HCT116 (cell line): ENCODE data around the gene PSMG1. TPM values are rescaled to one million over a fixed set of nuclear protein-coding genes. Genes with fewer than 3 reads are reported as not detected.

Experiments
- ATAC-seq: fragments of 200-7000 bp; cut with Tn5 transposase; 2 replicates; pipeline ENCODE4 v1.9.1; 2020; ENCODE audit warnings: mild to moderate bottlenecking, moderate library complexity
- BruUV-seq: library from RNA; stranded (reverse); fragments of 400-500 nt; replicated peaks from 2 replicates; lab custom pipeline; 2021; lab: Mats Ljungman, UMichigan
- CTCF ChIA-PET: fragments of 300-600 bp; sonication (Branson Sonifier 250); formaldehyde crosslinking; loops from one replicate; lab custom pipeline; 2021; ENCODE audit warnings: antibody characterized with exemption; lab: Charles Lee
- POLR2A ChIA-PET: fragments of 300-600, 350-600 bp; sonication (Branson Sonifier 250); formaldehyde crosslinking; loops from one replicate; lab custom pipeline; 2021; ENCODE audit warnings: antibody characterized with exemption; lab: Charles Lee
- RAD21 ChIA-PET, 2 experiments: fragments of 300-600 bp; sonication (Branson Sonifier 250); formaldehyde crosslinking; loops; one replicate each; lab custom pipeline; 2023; ENCODE audit warnings: low total read pairs in 2 of 2; ENCODE audit not compliant: uncharacterized antibody in 2 of 2, unreplicated experiment in 2 of 2, low non-redundant PET in 1 of 2; lab: Charles Lee
- DNase-seq: peaks from one replicate; pipeline ENCODE4 v3.0.0-alpha.2; 2010; ENCODE audit warnings: low read depth, low spot score
- H2AFZ ChIP-seq: fragments of 200-600 bp; shearing (Covaris generic), sonication (generic); 2 replicates; pipeline ENCODE4 v1.6.1; 2017; ENCODE audit warnings: low read depth, mixed run types, mixed read lengths, antibody characterized with exemption, low read length; ENCODE audit not compliant: poor library complexity, severe bottlenecking
- H3K27ac ChIP-seq: 2 replicates; pipeline ENCODE4 v1.5.1; 2012; ENCODE audit warnings: low read depth, low read length
- H3K27me3 ChIP-seq: fragments of 200-600 bp; sonication (generic); 2 replicates; pipeline ENCODE4 v1.6.1; 2016; ENCODE audit warnings: mixed run types, low read length, mixed read lengths; ENCODE audit not compliant: insufficient read depth
- H3K36me3 ChIP-seq, 2 experiments: fragments of 200-500 bp in 1 of 2; fragments of 200-600 bp in 1 of 2; sonication (Bioruptor generic) in 1 of 2; sonication (generic) in 1 of 2; 2 replicates each; pipeline versions ENCODE4 v1.5.1 to v1.6.1; 2014 to 2016; ENCODE audit warnings: low read length in 2 of 2, inconsistent platforms in 1 of 2, mixed read lengths in 1 of 2, mixed run types in 1 of 2; ENCODE audit not compliant: insufficient read depth in 2 of 2, control insufficient read depth in 1 of 2
- H3K4me1 ChIP-seq, 2 experiments: fragments of 200-600 bp in 1 of 2; sonication (generic) in 1 of 2; 2 replicates each; pipeline versions ENCODE4 v1.5.1 to v1.6.1; 2012 to 2017; ENCODE audit warnings: low read length in 2 of 2, inconsistent platforms in 1 of 2, mild to moderate bottlenecking in 1 of 2, mixed read lengths in 1 of 2, mixed run types in 1 of 2, moderate library complexity in 1 of 2; ENCODE audit not compliant: insufficient read depth in 2 of 2, control insufficient read depth in 1 of 2
- H3K4me2 ChIP-seq: fragments of 200-600 bp; sonication (generic); 2 replicates; pipeline ENCODE4 v1.6.1; 2017; ENCODE audit warnings: mixed run types, low read length, mixed read lengths
- H3K4me3 ChIP-seq, 2 experiments: fragments of 200-600 bp in 1 of 2; sonication (generic) in 1 of 2; replicated peaks in 1 of 2; 2 replicates each; pipeline ENCODE4 v1.5.1; 2011 to 2016; ENCODE audit warnings: low read length in 2 of 2, control low read depth in 1 of 2, low read depth in 1 of 2, mild to moderate bottlenecking in 1 of 2, mixed read lengths in 1 of 2, mixed run types in 1 of 2
- H3K79me2 ChIP-seq: fragments of 200-600 bp; sonication (generic); 2 replicates; pipeline ENCODE4 v1.6.1; 2017; ENCODE audit warnings: mild to moderate bottlenecking, mixed run types, low read length, moderate library complexity, mixed read lengths; ENCODE audit not compliant: insufficient read depth
- H3K9ac ChIP-seq: fragments of 200-600 bp; sonication (generic); 2 replicates; pipeline ENCODE4 v1.6.1; 2016; ENCODE audit warnings: low read length, mixed read lengths
- H3K9me2 ChIP-seq: fragments of 200-600 bp; sonication (generic), shearing (Covaris generic); 2 replicates; pipeline ENCODE4 v1.6.1; 2017; ENCODE audit warnings: mixed run types, mild to moderate bottlenecking, moderate library complexity; ENCODE audit not compliant: insufficient read depth
- H3K9me3 ChIP-seq, 2 experiments: fragments of 200-500 bp in 1 of 2; fragments of 200-600 bp in 1 of 2; sonication (Bioruptor generic) in 1 of 2; sonication (generic) in 1 of 2; 2 replicates each; pipeline ENCODE4 v1.6.1; 2014 to 2017; ENCODE audit warnings: low read length in 2 of 2, mixed read lengths in 2 of 2, inconsistent platforms in 1 of 2, low read depth in 1 of 2, mild to moderate bottlenecking in 1 of 2, mixed run types in 1 of 2, moderate library complexity in 1 of 2; ENCODE audit not compliant: control insufficient read depth in 1 of 2, insufficient read depth in 1 of 2
- H4K20me1 ChIP-seq: fragments of 200-600 bp; sonication (generic), shearing (Covaris generic); 2 replicates; pipeline ENCODE4 v1.6.1; 2017; ENCODE audit warnings: mixed run types, mild to moderate bottlenecking, moderate library complexity; ENCODE audit not compliant: insufficient read depth
- CBX3 ChIP-seq: IDR thresholded peaks from 2 replicates; pipeline ENCODE4 v1.6.1; 2012; ENCODE audit warnings: low read depth
- CEBPB ChIP-seq: IDR thresholded peaks from 2 replicates; pipeline ENCODE4 v1.6.1; 2012; ENCODE audit warnings: low read depth
- EGR1 ChIP-seq: IDR thresholded peaks from 2 replicates; pipeline ENCODE4 v1.6.1; 2012; ENCODE audit warnings: low read depth
- ELF1 ChIP-seq: IDR thresholded peaks from 2 replicates; pipeline ENCODE4 v1.6.1; 2012; ENCODE audit warnings: low read depth, borderline replicate concordance
- EZH2 ChIP-seq: fragments of 200-600 bp; sonication (generic); IDR thresholded peaks from 2 replicates; pipeline ENCODE4 v1.6.1; 2017; ENCODE audit warnings: antibody characterized with exemption, mixed run types
- FOSL1 ChIP-seq: IDR thresholded peaks from 2 replicates; pipeline ENCODE4 v1.6.1; 2012; ENCODE audit warnings: low read depth
- JUND ChIP-seq: IDR thresholded peaks from 2 replicates; pipeline ENCODE4 v1.6.1; 2012
- POLR2A ChIP-seq: IDR thresholded peaks from 2 replicates; pipeline ENCODE4 v1.7.0; 2011; ENCODE audit warnings: borderline replicate concordance; ENCODE audit not compliant: insufficient read depth, insufficient read length; ENCODE audit errors: extremely low read depth
- POLR2AphosphoS5 ChIP-seq: IDR thresholded peaks from 2 replicates; pipeline ENCODE4 v1.6.1; 2011; ENCODE audit warnings: mild to moderate bottlenecking, low read depth, low read length, moderate library complexity
- RAD21 ChIP-seq: IDR thresholded peaks from 2 replicates; pipeline ENCODE4 v1.6.1; 2012; ENCODE audit warnings: low read depth, mild to moderate bottlenecking
- SIN3A ChIP-seq: IDR thresholded peaks from 2 replicates; pipeline ENCODE4 v1.6.1; 2012; ENCODE audit warnings: low read depth
- SP1 ChIP-seq: IDR thresholded peaks from 2 replicates; pipeline ENCODE4 v1.6.1; 2012; ENCODE audit warnings: low read depth
- SRF ChIP-seq: IDR thresholded peaks from 2 replicates; pipeline ENCODE4 v1.6.1; 2012; ENCODE audit warnings: low read depth
- TCF7L2 ChIP-seq: IDR thresholded peaks from 2 replicates; pipeline ENCODE4 v1.7.0; 2011; ENCODE audit warnings: borderline replicate concordance, inconsistent platforms; ENCODE audit not compliant: insufficient read depth, insufficient read length; ENCODE audit errors: extremely low read depth
- YY1 ChIP-seq: IDR thresholded peaks from 2 replicates; pipeline ENCODE4 v1.6.1; 2011; ENCODE audit warnings: low read length, low read depth, moderate library complexity, mild to moderate bottlenecking; ENCODE audit not compliant: insufficient replicate concordance; ENCODE audit errors: extremely low read depth
- ZFX ChIP-seq: fragments of 450-650 bp; IDR thresholded peaks from 2 replicates; pipeline ENCODE4 v1.6.1; 2017
- ZNF274 ChIP-seq: fragments of 200-500 bp; sonication (Bioruptor generic); IDR thresholded peaks from 2 replicates; pipeline ENCODE4 v1.6.1; 2014; ENCODE audit warnings: mild to moderate bottlenecking, low read depth, low read length, inconsistent platforms
- intact Hi-C: fragments of 100-400 bp; cut with micrococcal nuclease; formaldehyde crosslinking; loops from 2 replicates; pipeline ENCODE4 v1.10.0; 2022
- total RNA-seq: library from RNA; stranded (reverse); gene quantifications from one replicate; pipeline ENCODE4 v1.2.1, GENCODE V29; 2021; ENCODE audit not compliant: unreplicated experiment
- TF ChIP-seq, protein P1 (sequence below): IDR thresholded peaks from 2 replicates; pipeline ENCODE4 v1.6.1; 2012
- TF ChIP-seq, protein P2 (sequence below), 3 experiments: fragments of 200-600 bp in 1 of 3; sonication (generic) in 1 of 3; IDR thresholded peaks in 2 of 3; conservative IDR thresholded peaks in 1 of 3; 2 replicates each; pipeline ENCODE4 v1.5.1; 2012 to 2017; ENCODE audit warnings: low read depth in 2 of 3, low read length in 2 of 3, antibody characterized with exemption in 1 of 3, borderline replicate concordance in 1 of 3, control low read depth in 1 of 3, mild to moderate bottlenecking in 1 of 3, mixed read lengths in 1 of 3, mixed run types in 1 of 3, moderate library complexity in 1 of 3; ENCODE audit not compliant: insufficient read depth in 1 of 3
- TF ChIP-seq, protein P3 (sequence below): IDR thresholded peaks from 2 replicates; pipeline ENCODE4 v1.6.1; 2012

The PSMG1 gene
- total RNA-seq, 1 experiment from 2014 or later: 83.7 TPM

DNA sequence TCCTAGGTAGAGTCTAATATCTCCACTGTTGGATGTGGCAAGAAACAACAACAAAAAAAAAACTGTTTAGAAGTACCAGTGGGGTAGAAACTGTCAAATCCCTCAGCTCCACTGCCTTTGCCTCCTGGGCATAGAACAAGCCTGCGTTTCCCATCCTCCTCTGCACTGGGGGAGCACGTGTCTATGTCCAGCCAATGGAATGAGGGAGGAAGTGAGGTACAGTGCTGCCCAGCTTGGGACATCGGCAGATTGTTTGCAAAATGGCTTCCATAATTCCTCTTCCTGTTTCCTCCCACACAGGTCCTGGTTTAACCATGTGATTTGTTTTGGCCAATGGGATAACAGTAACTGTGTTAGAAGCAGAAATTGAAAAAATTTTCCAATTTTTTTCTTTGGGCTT, 39.1 kb downstream of the PSMG1 start:
- BruUV-seq: no TSS peak
- TF ChIP-seq SIN3A: no peak
- TF ChIP-seq POLR2AphosphoS5: no peak
- TF ChIP-seq ELF1: no peak
- no peak for TF ChIP-seq EGR1
- TF ChIP-seq, protein P1, sequence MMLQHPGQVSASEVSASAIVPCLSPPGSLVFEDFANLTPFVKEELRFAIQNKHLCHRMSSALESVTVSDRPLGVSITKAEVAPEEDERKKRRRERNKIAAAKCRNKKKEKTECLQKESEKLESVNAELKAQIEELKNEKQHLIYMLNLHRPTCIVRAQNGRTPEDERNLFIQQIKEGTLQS: no peak
- no peak for TF ChIP-seq CEBPB
- no peak for TF ChIP-seq ZFX
- no peak for TF ChIP-seq SRF
- TF ChIP-seq FOSL1: no peak
- TF ChIP-seq CBX3: no peak
- no peak for TF ChIP-seq TCF7L2
- TF ChIP-seq YY1: no peak
- TF ChIP-seq RAD21: no peak
- ChIA-PET POLR2A (no interaction called here), CTCF (no interaction called here), RAD21 (no interaction called here)
- ATAC-seq (peak; percentile 69), DNase-seq (no peak)
- no peaks in the 10 kb centered on the region for H3K9me2 ChIP-seq
- no peaks in the 10 kb centered on the region for H3K27me3 ChIP-seq
- H3K27ac ChIP-seq: no peak overlapping the region
- no peak overlapping the region for H3K9ac ChIP-seq
- no peaks in the 10 kb centered on the region for H3K9me3 ChIP-seq
- no peaks in the 10 kb centered on the region for H4K20me1 ChIP-seq
- no peaks in the 10 kb centered on the region for H3K36me3 ChIP-seq
- no peak overlapping the region for H2AFZ ChIP-seq
- no peak overlapping the region for H3K4me2 ChIP-seq
- no peaks in the 10 kb centered on the region for H3K79me2 ChIP-seq
- intact Hi-C loops: no loop called here
- peaks cover 1% of the 10 kb centered on the region in 2 experiments; a peak in 1 of 4 replicates for H3K4me1 ChIP-seq
- H3K4me3 ChIP-seq: no peak overlapping the region

DNA sequence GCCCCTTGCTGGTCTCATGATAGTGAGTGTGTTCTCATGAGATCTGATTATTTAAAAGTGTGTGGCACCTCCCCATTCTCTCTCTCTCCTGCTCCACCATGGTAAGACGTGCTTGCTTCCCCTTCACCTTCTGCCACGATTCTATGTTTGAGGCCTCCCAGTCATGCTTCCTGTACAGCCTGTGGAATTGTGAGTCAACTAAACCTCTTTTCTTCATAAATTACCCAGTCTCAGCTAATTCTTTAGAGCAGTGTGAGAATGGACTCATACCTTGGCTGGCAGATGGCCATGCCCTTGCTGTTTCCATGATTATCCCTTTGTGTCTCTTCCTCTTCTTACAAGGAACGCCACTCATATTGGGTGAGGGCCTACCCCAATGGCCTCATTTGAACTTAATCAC, 40.3 kb downstream of the PSMG1 start:
- no TSS peak for BruUV-seq
- no peaks in the 10 kb centered on the region for H3K36me3 ChIP-seq
- DNase-seq (no peak), ATAC-seq (no peak)
- TF ChIP-seq, protein P2, sequence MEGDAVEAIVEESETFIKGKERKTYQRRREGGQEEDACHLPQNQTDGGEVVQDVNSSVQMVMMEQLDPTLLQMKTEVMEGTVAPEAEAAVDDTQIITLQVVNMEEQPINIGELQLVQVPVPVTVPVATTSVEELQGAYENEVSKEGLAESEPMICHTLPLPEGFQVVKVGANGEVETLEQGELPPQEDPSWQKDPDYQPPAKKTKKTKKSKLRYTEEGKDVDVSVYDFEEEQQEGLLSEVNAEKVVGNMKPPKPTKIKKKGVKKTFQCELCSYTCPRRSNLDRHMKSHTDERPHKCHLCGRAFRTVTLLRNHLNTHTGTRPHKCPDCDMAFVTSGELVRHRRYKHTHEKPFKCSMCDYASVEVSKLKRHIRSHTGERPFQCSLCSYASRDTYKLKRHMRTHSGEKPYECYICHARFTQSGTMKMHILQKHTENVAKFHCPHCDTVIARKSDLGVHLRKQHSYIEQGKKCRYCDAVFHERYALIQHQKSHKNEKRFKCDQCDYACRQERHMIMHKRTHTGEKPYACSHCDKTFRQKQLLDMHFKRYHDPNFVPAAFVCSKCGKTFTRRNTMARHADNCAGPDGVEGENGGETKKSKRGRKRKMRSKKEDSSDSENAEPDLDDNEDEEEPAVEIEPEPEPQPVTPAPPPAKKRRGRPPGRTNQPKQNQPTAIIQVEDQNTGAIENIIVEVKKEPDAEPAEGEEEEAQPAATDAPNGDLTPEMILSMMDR (IDR thresholded peaks at IDR 0.05 in 2 of 3, conservative IDR thresholded peaks at IDR 0.05 in 1 of 3; ENCODE audit: borderline replicate concordance in 1 of 3, insufficient read depth in 1 of 3, low read depth in 2 of 3, low read length in 2 of 3): no peak
- TF ChIP-seq SP1: no peak
- no peak for TF ChIP-seq POLR2A
- TF ChIP-seq ZNF274: no peak
- TF ChIP-seq SRF: no peak
- TF ChIP-seq JUND: no peak
- no peak for TF ChIP-seq EZH2
- TF ChIP-seq, protein P3, sequence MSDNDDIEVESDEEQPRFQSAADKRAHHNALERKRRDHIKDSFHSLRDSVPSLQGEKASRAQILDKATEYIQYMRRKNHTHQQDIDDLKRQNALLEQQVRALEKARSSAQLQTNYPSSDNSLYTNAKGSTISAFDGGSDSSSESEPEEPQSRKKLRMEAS: no peak
- no peak for TF ChIP-seq ELF1
- no peak for TF ChIP-seq POLR2AphosphoS5
- no peak for TF ChIP-seq FOSL1
- no peak for TF ChIP-seq SIN3A
- TF ChIP-seq ZFX: no peak
- no peak for TF ChIP-seq YY1
- H3K4me3 ChIP-seq: no peak overlapping the region
- CTCF ChIA-PET: no interaction called here
- no peaks in the 10 kb centered on the region for H3K9me2 ChIP-seq
- H3K4me1 ChIP-seq: peaks cover 7% of the 10 kb centered on the region in 2 experiments; a peak in 2 of 4 replicates
- H3K9ac ChIP-seq: no peak overlapping the region
- no peak overlapping the region for H3K4me2 ChIP-seq
- H3K9me3 ChIP-seq: no peaks in the 10 kb centered on the region
- H3K79me2 ChIP-seq: no peaks in the 10 kb centered on the region
- no peaks in the 10 kb centered on the region for H4K20me1 ChIP-seq
- no peak overlapping the region for H2AFZ ChIP-seq
- POLR2A ChIA-PET: no interaction called here
- H3K27ac ChIP-seq: no peak overlapping the region
- RAD21 ChIA-PET: no interaction called here
- H3K27me3 ChIP-seq: no peaks in the 10 kb centered on the region
- intact Hi-C loops: no loop called here
